Adrenal gland (tissue), 12 donors: ENCODE results near the gene BRIP1. TPM values are rescaled to one million over a fixed set of nuclear protein-coding genes. Genes with fewer than 3 reads are reported as not detected.

Source experiments
- DNase-seq, 7 donors: peaks; one replicate each; pipeline ENCODE4 v3.0.0-alpha.2; 2019 to 2020
- H3K27ac ChIP-seq, 5 donors: fragments of 200-600 bp; sonication (generic) in 4 of 5; 1 replicate in 3 of 5; 2 replicates in 2 of 5; pipeline versions ENCODE4 v1.5.1 to v1.8.0; 2016 to 2020; ENCODE audit warnings: mild to moderate bottlenecking in 1 of 5
- H3K27me3 ChIP-seq: fragments of 200-600 bp; 2 replicates; pipeline ENCODE4 v1.8.0; 2021
- H3K36me3 ChIP-seq, 2 donors: fragments of 200-600 bp; replicated peaks in 1 of 2; 1 replicate in 1 of 2; 2 replicates in 1 of 2; pipeline versions ENCODE4 v1.5.1 to v1.8.0; 2018 to 2022
- H3K4me1 ChIP-seq, 2 donors: fragments of 200-600 bp; replicated peaks in 1 of 2; 1 replicate in 1 of 2; 2 replicates in 1 of 2; pipeline versions ENCODE4 v1.5.1 to v1.8.0; 2018 to 2021
- H3K4me3 ChIP-seq, 4 donors: fragments of 200-600 bp; sonication (generic) in 3 of 4; one replicate each; pipeline ENCODE4 v1.5.1; 2016 to 2018
- H3K9me3 ChIP-seq, 3 donors: fragments of 200-600 bp; sonication (generic) in 1 of 3; replicated peaks in 1 of 3; 1 replicate in 2 of 3; 2 replicates in 1 of 3; pipeline versions ENCODE4 v1.5.1 to v1.8.0; 2016 to 2021
- CTCF ChIP-seq, 6 experiments: fragments of 450-650 bp in 4 of 6; fragments of 200-600 bp in 2 of 6; sonication (generic) in 1 of 6; IDR thresholded peaks; 1 replicate in 5 of 6; 2 replicates in 1 of 6; pipeline versions ENCODE4 v1.5.1 to v1.8.0; 2016 to 2021; ENCODE audit warnings: antibody characterized with exemption in 6 of 6, mild to moderate bottlenecking in 2 of 6, moderate library complexity in 1 of 6
- POLR2A ChIP-seq, 2 donors: fragments of 450-650 bp; IDR thresholded peaks; one replicate each; pipeline ENCODE4 v1.6.1; 2017; ENCODE audit warnings: antibody characterized with exemption in 2 of 2, mild to moderate bottlenecking in 2 of 2, moderate library complexity in 1 of 2
- WGBS, 4 donors: extraction: QIAGEN DNeasy Blood & Tissue Kit in 2 of 4; methylation state at CpG; one replicate each; pipeline versions ENCODE4 v1.1.5 to v1.1.7; 2013 to 2017; 5-methylcytosine and 5-hydroxymethylcytosine counted together
- intact Hi-C, 2 donors: fragments of 100-400 bp; cut with DNase I; formaldehyde crosslinking; loops; one replicate each; pipeline versions ENCODE4 v1.14.1 to v1.15.0; 2022 to 2023
- polyA plus RNA-seq, 3 donors: library from polyadenylated mRNA; stranded (reverse); fragments of 200-250 nt in 2 of 3; fragments of 350-450 nt in 1 of 3; fragmentation: Illumina TruSeq in 1 of 3; extraction: RNeasy Lipid Tissue Mini Kit (QIAGEN cat#74804) in 1 of 3; gene quantifications; one replicate each; pipeline ENCODE4 v1.2.3, GENCODE V29; 2013 to 2014
- total RNA-seq, 9 donors: library from RNA; depleted of rRNA in 4 of 9; stranded (reverse); fragments of >200 nt in 4 of 9; fragments of 120-200 nt in 1 of 9; fragmentation: NEBNext Ultra II Directional in 1 of 9; extraction: Animal tissue kit (Norgen Biotek cat#: 25700) in 1 of 9; gene quantifications; one replicate each; pipeline versions ENCODE4 v1.1.0 to v1.2.4, GENCODE V29; 2013 to 2023
- donor health status: healthy with polysubstance abuse.
- donor health status: Bipolar disorder and iron deficiency.
- donor health status: DM: yes; HTN: yes; CAD: no.
- donor health status: DM: no; HTN: no; CAD: no.
- donor health status: DM: no; HTN: no; CAD: no.
- donor health status: DM: yes; HTN: yes; CAD: no.

Gene BRIP1
- total and polyA plus RNA-seq, 12 donors, result 0.06 to 6.9 (median 0.46) TPM

- H3K4me1 ChIP-seq, result no peaks in the 10 kb centered on the region
- WGBS, 4 donors, result 95 to 99% (median 98%) methylated on average over 4 of the region's 4 CpGs
- H3K27ac ChIP-seq, result no peak overlapping the region
- H3K27me3 ChIP-seq, result no peaks in the 10 kb centered on the region
- intact Hi-C loops, result no loop called here
- no peak overlapping the region for H3K4me3 ChIP-seq
- H3K36me3 ChIP-seq, result no peaks in the 10 kb centered on the region
- H3K9me3 ChIP-seq, result no peaks in the 10 kb centered on the region
- TF ChIP-seq POLR2A (IDR thresholded peaks at IDR 0.05), result no peak
- no peak for DNase-seq
Measured at GRCh38 chr17:61794242-61794641, 69.1 kb downstream of the BRIP1 start.

- Histone ChIP-seq H3K27me3 (no peaks in the 10 kb centered on the region), H3K4me1 (no peaks in the 10 kb centered on the region), H3K36me3 (no peaks in the 10 kb centered on the region), H3K4me3 (no peak overlapping the region), H3K27ac (no peak overlapping the region), H3K9me3 (no peaks in the 10 kb centered on the region)
- intact Hi-C loops, result no loop called here
- no peak for DNase-seq
- no peak for TF ChIP-seq POLR2A (IDR thresholded peaks at IDR 0.05)
- TF ChIP-seq CTCF (IDR thresholded peaks at IDR 0.05), result no peak
- 94 to 98% (median 97%) methylated on average over 3 of the region's 3 CpGs for WGBS, 4 donors
Measured at GRCh38 chr17:61793565-61793964, 69.8 kb downstream of the BRIP1 start.

GRCh38 chr17:61789872-61790271 lies 73.5 kb downstream of the BRIP1 start:
- DNase-seq, result no peak
- H3K36me3 ChIP-seq, result no peaks in the 10 kb centered on the region
- H3K4me3 ChIP-seq, result no peak overlapping the region
- TF ChIP-seq CTCF (IDR thresholded peaks at IDR 0.05) (no peak), POLR2A (IDR thresholded peaks at IDR 0.05) (no peak)
- H3K27me3 ChIP-seq, result no peaks in the 10 kb centered on the region
- H3K9me3 ChIP-seq, result no peaks in the 10 kb centered on the region
- no peak overlapping the region for H3K27ac ChIP-seq
- intact Hi-C loops, result no loop called here
- H3K4me1 ChIP-seq, result no peaks in the 10 kb centered on the region

- intact Hi-C loops, result no loop called here
- WGBS, 4 donors, result 91 to 94% (median 93%) methylated on average over 5 of the region's 5 CpGs
Measured at GRCh38 chr17:61786088-61786487, 77.2 kb downstream of the BRIP1 start.

More at GRCh38 chr17:61786088-61786487, 77.2 kb downstream of the BRIP1 start:
- Histone ChIP-seq H3K9me3 (no peaks in the 10 kb centered on the region), H3K4me3 (no peak overlapping the region), H3K4me1 (no peaks in the 10 kb centered on the region), H3K36me3 (no peaks in the 10 kb centered on the region), H3K27me3 (no peaks in the 10 kb centered on the region), H3K27ac (no peak overlapping the region)
- no peak for DNase-seq
- no peak for TF ChIP-seq POLR2A (IDR thresholded peaks at IDR 0.05)
- TF ChIP-seq CTCF (IDR thresholded peaks at IDR 0.05), result no peak
